Superior temporal gyrus (tissue), 1 donor: ENCODE data around the gene CREB3L1.
A peak's percentile ranks its signal among the peaks of the same experiment; 100 is the strongest.

Source experiments
- DNase-seq: peaks from one replicate; pipeline ENCODE4 v3.0.0-alpha.2; 2016; ENCODE audit errors: extremely low spot score

The CREB3L1 gene

GRCh38 chr11:46326813-46327416, 49.5 kb downstream of the CREB3L1 start:
- DNase-seq: no peak

GRCh38 chr11:46327829-46328228, 50.4 kb downstream of the CREB3L1 start:
- DNase-seq: no peak

- DNase-seq: no peak
Observed at GRCh38 chr11:46330154-46330553, 52.7 kb downstream of the CREB3L1 start.

GRCh38 chr11:46330563-46331281, 53.3 kb downstream of the CREB3L1 start:
- no peak for DNase-seq

DNA sequence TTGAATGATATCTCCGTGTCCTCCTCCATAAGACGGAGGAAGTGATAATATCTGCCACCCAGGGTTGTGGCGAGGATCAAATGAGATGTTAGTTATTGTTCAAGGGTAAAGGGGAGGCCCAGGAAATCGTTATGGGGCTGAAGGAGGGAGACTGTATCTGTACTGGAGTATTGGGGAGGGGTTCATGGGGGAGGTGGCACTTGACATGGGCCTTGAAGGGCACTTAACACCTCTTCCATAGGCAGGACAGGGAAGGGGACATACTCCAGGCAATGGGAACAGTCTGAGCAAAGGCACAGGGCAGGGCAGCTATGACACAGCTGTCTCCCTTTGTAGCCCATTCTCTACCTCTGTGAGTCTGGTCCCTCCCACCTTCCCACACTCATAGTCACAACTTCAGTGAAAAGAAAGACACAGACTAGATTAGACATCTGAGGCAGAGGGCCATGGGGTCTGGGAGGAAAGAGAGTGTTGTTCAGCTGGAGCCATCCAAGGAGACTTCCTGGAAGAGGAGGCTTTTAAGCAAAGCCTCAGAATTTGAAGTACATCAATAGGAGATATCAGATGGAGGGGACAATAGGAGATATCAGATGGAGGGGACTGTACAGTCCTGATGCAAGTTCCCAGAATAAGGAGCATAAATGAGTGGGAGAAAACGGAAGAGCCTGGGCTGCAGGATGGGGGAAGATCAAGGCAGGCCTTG, 54.0 kb downstream of the CREB3L1 start:
- DNase-seq: no peak

DNA sequence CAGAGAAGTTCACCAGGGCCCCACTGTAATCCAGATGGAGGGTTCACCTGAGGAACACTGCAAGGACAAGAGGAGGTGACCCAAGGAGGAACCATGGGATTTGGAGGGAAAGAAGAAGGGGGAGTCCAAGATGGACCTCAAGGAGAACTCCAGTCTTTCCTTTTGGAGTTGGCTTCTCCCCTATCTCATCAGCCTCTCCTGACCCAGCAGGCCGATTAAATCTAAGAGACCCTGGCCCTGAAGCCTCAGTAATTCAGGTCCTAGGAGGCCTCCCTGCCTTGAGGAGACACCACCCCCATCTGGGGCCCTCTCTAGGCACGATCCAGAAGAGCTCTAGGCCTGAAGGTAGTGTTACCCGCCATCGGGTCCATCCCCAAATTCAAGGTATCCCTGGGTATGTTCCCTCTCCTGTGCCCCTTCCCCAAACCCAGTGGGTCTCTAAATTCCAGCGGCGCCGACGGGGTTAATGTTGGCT, 54.7 kb downstream of the CREB3L1 start:
- DNase-seq: no peak

DNA sequence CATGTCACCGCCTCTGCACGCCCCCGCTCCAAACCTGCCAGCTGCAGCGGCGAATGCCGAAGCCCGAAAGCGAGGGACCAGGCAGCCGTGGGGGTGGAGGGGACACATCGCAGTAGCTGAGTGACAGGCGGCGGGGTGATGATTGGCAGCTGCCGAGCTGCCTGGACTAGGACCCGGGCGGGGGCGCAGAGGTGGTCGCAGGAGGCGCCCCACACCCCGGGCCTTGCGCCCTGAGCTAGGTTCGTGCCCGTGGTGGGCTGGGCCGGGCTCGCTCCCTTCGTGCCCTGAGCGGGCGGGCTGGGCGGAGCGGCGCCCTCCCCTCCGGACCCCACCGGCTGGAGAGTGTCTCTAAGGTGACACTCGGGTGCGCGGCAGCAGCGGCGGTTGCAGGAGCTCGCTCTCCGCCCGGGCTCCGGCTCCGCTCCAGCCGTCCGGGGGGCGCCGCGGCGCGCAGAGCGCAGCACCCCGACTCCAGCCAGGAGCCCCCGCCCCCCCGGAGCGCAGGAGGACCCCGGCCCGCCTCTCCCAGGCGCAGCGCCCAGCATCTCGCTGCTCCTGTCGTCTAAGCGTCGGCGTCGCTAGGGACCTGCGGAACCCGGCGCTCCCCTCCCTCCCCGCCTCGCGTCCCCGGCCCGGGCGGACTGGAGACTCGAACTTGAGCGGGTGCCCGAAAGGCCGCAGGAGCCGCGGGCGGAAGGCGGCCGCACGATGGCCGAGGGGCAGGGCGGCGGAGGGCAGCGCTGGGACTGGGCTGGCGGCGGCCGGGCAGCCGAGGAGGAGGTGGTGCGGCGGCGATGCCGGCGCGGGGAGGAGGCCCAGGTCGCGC, 55.3 kb downstream of the CREB3L1 start:
- DNase-seq: no peak

DNA sequence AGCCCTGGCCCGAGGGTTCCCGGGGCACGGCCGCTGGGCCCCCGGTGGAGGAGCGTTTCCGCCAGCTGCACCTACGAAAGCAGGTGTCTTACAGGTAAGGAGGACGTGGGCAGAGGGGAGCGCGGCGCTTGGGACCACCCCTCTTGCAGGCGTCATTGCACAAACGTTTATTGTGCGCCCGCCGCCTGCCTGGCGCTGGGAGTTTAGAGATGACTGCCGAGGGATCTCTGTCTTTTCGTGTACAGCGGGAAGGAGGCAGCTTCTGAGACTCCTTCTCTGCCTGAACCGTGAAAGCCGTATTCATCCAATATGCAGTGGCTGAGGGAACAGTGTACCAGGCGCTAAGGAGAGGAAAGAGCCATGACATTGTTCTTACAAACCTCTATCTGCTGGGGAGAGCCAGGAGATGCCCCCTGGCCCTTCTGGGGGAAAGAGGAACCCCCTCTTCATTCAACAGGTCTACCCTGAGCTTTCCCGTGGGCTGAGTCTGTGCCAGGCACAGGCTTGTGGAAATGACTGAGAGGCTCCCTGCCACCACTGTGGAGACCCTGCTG, 56.0 kb downstream of the CREB3L1 start:
- DNase-seq: no peak

GRCh38 chr11:46334211-46334610, 56.7 kb downstream of the CREB3L1 start:
- DNase-seq: no peak

DNA sequence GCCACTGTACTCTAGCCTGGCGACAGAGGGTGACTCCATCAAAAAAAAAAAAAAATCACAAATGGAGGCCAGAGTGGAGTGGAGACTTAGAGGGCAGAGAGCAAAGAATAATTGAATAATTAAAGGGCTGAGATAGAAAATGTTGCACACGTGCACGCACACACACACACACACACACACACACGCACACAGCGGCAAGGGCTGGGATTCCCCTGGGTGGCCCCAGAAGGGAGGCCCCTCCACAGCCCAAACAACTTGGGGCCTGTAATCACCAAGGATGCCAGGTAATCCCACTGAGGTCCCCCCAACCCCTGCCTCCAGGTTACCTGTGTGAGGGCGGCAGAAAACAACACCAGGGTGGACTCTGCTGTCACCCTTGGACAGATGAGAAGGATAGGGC, 57.8 kb downstream of the CREB3L1 start:
- DNase-seq: no peak

GRCh38 chr11:46335890-46336562, 58.6 kb downstream of the CREB3L1 start:
- DNase-seq: no peak

DNA sequence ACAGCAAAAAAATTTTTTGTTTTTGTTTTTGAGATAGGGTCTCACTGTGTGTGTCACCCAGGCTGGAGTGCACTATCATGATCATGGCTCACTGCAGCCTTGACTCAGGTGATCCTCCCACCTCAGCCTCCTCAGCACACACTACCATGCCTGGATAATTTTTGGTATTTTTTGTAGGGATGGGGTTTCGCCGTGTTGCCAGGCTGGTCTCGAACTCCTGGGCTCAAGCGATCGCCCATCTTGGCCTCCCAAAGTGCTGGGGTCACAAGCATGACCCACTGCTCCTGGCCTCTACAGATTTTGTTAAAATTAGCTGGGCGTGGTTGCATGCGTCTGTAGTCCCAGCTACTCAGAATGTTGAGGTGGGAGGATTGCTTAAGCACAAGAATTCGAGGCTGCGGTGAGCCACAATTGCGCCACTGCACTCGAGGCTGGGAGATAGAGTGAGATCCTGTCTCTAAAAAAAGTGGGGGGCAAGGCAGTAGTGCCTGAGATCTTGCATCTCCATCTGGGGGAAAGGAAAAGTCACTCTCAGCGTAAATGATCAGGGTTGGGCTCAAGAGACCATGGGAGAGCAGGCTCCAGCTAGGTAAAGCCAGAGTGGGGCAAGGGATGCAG, 59.2 kb downstream of the CREB3L1 start:
- no peak for DNase-seq

GRCh38 chr11:46337626-46338345, 60.3 kb downstream of the CREB3L1 start:
- no peak for DNase-seq

DNA sequence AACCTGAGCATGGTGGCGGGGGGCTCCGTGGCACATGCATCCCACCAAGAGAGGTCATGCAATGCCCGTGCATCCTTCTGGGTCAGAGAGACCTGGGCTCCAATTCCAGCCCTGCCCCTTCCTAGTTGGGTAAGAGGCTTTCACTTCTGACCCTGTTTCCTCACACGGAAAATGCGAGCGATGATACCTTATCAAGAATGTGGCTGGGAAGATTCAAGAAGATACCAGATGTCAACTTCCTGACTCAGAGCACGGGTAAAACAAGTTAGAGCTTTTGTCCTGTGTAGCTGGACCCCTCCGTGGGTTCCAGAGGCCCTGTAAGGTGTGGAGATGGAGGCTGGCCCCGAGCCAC, 61.1 kb downstream of the CREB3L1 start:
- no peak for DNase-seq

DNA sequence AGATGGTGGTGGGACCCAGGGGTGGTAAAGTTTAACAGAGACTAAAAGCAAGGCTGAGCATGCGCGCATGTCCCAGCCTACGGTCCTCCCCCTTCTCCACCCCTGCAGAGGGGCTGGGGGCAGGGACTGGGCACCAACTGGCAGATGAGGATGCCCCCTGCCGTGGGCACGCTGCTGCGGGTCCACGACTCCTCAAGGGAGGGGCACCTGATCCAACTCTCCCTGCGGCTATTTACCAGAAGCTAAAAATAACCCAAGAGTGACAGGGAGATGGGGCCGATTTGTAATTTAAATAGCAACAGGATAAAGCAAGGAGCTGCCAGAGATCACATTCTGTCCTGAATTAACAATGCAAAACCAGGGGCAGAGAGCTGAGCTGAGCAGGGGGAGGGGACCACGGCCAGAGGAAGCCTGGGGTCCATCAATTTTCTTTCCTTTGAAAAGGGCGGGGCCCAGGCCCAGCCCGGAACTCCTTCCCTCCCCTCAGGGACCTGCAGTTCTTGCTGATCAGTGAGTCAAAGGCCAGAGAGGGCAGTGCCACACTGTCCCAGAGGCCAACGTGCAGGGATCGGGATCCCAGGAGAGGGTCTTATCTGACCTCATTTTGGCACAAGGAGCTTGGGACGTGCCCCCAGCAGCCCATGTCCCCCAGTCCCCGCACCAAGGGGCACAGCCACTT, 61.7 kb downstream of the CREB3L1 start:
- no peak for DNase-seq

DNA sequence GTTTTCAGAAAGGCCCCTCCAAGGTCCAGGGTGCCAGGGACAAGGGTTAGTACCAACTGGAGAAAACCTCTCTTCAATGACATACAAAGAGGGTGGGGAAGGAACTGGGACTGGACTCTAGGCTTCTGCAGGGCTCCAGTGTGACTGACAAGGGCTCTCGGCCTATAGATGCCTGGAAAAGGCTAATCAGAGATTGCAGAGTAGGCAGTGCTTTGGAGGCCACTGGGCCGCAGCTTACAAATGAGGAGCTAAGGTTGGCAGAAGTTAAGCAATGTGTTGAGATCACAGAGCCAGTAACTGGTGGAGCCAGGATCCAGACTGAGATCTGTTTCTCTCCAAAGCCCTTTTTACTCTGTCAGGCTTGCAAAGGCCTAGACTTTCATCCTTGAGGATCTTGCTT, 62.4 kb downstream of the CREB3L1 start:
- DNase-seq: no peak

GRCh38 chr11:46341454-46341853, 64.0 kb downstream of the CREB3L1 start:
- no peak for DNase-seq

DNA sequence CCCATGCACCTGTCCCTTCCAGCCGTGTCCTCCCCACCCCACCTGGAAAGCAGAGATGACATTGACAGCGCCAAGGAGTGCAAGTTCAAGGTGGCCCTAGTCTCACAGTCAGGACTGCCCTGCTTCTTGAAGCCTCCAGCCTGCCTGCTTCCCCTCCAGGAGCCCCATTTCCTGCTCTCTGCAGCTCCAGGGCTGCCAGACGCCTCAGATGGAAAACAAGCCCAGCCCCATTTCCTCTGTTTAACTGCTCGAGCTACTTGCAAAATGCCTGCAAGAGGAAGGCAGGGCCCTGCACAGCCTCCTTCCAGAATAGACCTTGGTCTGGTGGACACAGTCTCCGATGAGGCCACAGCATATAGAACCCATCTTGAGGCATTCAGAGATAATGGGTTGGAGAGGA, 64.8 kb downstream of the CREB3L1 start:
- DNase-seq: no peak

DNA sequence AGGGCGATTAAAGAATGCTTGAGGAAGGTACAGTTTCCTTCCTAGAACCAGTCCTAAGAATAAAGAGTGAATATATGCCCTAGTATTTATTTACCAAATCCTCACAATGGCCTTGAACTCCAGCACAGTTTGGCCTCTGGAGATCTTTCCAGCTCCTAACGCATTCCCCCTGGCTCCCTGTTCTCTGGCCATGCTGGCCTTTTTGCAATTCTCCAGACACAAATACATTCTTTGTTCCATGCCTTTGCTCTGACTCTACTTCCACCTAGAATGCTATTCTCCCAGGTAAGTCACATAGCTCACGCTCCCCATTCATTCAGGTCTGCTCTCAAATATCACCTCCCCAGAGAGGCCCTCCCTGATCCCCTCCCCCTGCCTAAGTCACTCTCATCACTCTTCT, 66.1 kb downstream of the CREB3L1 start:
- DNase-seq: peak; percentile 9
